Activated T-helper 1 cell treated with anti-CD3 and anti-CD28 coated beads, Interleukin-12 subunit alpha, Interleukin-12 subunit beta, Interleukin-2, Interleukin-4 antibody, amounts not matched to agents 30 ng/mL and 10 ng/mL and 1 ng/mL, durations not matched to agents 14 hours and 24 hours and 36 hours (primary cell): ENCODE data around the gene KRT78. TPM values are rescaled to one million over a fixed set of nuclear protein-coding genes. Genes with fewer than 3 reads are reported as not detected.
"Not testable (repeated sequence)": the region's sequence is repeated elsewhere in the genome, so short reads cannot be mapped to it uniquely, and the experiment has no call there.

Experiments used
- DNase-seq: peaks from one replicate; pipeline ENCODE4 v3.0.0; 2021; ENCODE audit warnings: low spot score
- H3K27ac Mint-ChIP-seq: one replicate; pipeline ENCODE4 v1.8.0; 2021; ENCODE audit warnings: mild to moderate bottlenecking, mixed read lengths
- H3K27me3 Mint-ChIP-seq: one replicate; pipeline ENCODE4 v1.8.0; 2022; ENCODE audit warnings: mild to moderate bottlenecking, moderate library complexity, mixed read lengths; ENCODE audit not compliant: insufficient read depth
- H3K36me3 Mint-ChIP-seq: one replicate; pipeline ENCODE4 v1.8.0; 2021; ENCODE audit warnings: low read depth, mixed read lengths
- H3K4me1 Mint-ChIP-seq: one replicate; pipeline ENCODE4 v1.8.0; 2021; ENCODE audit warnings: low read depth, mixed read lengths
- H3K4me3 Mint-ChIP-seq: one replicate; pipeline ENCODE4 v1.8.0; 2021; ENCODE audit warnings: mild to moderate bottlenecking, moderate library complexity, mixed read lengths
- H3K9me3 Mint-ChIP-seq: one replicate; pipeline ENCODE4 v1.8.0; 2021; ENCODE audit warnings: mixed read lengths
- intact Hi-C: fragments of 100-400 bp; cut with micrococcal nuclease; formaldehyde crosslinking; loops from one replicate; pipeline ENCODE4 v1.15.1; 2024
- total RNA-seq: library from RNA; stranded (reverse); gene quantifications from 2 replicates; pipeline ENCODE4 v1.2.3, GENCODE V29; 2022

Gene KRT78
- total RNA-seq, 1 donor from 2014 or later, result not detected

DNA sequence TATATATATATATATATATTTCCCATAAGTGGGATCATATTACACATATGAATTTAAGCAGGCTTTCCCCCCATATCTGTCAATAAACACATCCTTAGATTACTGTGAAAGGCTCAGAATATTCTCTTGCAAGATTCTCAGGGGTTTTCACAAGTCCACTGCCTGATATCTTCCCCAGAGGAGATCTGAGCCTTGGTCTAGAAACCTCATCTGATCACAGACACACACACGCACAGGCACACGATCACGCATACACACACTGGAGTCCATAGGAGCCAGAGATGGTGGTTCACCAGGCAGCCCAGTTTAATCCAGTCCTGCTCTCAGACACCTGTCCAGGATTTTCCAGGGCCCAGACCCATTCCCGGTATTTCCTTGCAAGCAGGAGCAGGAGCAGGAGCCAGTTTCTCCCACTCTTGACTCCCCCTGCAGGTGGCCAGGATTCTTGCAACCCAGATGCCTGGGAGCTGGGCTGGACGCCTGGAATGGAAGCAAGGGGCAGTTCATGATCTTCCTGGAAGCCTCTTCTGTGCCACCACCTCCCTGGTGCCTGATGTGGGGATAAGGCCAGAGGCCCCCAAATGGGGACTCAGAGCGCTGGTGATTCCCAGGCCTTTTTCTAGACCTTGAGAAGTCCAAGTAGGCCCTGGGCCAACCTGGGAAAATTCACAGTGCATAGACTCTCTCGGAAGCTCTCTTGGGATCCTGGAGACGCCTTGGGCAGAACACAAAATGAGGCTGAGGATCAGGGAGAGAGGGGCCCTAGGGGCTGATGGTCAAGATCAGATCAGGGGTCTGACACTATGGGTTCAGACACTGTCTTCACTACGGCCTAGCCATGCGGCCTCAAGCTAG is 16.5 kb upstream of the KRT78 start:
- Mint-ChIP-seq H3K4me1 (peaks cover 8% of the 10 kb centered on the region), H3K27me3 (peaks cover 5% of the 10 kb centered on the region), H3K36me3 (no peaks in the 10 kb centered on the region), H3K4me3 (no peak overlapping the region), H3K9me3 (no peaks in the 10 kb centered on the region), H3K27ac (no peak overlapping the region)
- intact Hi-C loops, result loop anchor here (1.0 kb wide), 1 partner anchor 282 kb away; no protein-coding TSS in a partner anchor
- no peak for DNase-seq

DNA sequence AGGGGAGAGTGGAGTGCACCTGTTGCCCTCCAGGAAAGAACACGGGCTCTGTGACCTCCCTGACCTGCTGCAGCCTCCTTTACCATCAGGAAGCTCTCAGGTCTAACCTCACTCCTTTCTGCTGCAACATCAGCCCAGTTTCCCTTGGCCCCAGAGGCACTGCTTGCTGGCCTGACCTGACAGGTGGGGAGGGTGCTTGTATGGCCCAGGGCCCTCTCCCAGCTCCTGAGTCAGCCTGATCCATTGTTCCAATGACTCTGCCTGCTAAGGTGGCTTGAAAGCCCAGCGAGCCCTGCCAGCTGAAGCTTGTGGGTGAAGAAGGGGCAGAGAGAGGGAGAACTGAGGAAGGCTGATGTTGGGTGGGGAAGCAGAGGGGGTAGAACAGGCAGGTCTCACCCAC is 13.2 kb upstream of the KRT78 start:
- Mint-ChIP-seq H3K27me3 (no peaks in the 10 kb centered on the region), H3K36me3 (no peaks in the 10 kb centered on the region), H3K9me3 (no peaks in the 10 kb centered on the region), H3K4me3 (no peak overlapping the region), H3K4me1 (peaks cover under 1% of the 10 kb centered on the region), H3K27ac (no peak overlapping the region)
- intact Hi-C loops, result no loop called here
- no peak for DNase-seq

DNA sequence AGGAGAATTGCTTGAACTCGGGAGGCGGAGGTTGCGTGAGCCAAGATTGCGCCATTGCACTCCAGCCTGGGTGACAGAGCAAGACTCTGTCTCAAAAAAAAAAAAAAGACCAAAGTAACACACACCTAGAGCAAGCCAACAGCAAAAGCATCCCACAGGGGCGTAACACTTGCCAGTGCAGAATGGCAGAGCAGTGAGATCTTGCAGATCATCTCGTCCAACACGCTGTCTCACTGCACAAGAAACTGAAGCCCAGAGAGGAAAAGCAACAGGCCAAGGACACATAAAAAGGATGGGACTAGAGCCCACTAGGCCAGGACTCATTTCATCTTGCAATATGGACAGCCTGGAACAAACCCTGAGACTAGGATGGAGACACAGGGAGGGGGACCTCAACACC is 12.7 kb upstream of the KRT78 start:
- Mint-ChIP-seq H3K36me3 (no peaks in the 10 kb centered on the region), H3K27me3 (peaks cover 4% of the 10 kb centered on the region)

DNA sequence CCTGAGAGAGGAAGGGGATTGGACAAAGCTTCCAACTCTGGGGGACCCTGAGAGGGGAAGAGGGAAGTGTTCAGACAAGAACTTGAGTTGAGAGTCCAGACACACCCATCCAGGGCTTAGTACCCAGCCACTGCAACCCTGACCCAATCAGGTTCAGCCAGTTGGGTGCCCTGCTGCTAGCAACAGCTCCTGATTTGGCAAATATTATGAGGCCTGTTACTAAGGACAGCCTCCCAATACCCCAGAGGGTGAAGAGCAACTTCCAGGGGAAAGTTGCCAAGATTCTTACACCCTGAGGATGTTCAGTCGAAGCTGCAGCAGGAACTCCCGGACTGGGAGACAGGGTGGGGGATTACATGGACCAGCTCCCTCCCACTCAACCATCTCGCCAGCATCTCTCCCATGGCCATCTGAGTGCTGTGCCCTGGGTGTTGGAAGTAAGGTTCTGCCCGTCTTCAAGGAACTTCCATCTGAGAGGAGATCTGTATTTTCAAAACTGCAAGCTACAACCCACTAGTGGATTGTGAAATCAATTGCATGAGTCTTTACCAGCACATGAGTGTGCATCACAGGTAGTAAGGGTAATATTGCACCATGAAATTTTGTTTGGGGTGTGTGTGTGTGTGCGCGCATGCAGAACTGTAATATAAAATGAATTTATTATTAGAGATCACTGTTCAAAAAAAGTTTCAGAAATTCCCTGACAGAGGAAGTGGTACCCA is 11.5 kb upstream of the KRT78 start:
- intact Hi-C loops, result no loop called here
- Mint-ChIP-seq H3K27ac (peak overlapping the region; percentile 27), H3K4me3 (no peak overlapping the region), H3K27me3 (peaks cover 5% of the 10 kb centered on the region), H3K4me1 (no peaks in the 10 kb centered on the region), H3K9me3 (no peaks in the 10 kb centered on the region), H3K36me3 (no peaks in the 10 kb centered on the region)
- no peak for DNase-seq

More for the DNA sequence above, 12.7 kb upstream of the KRT78 start:
- DNase-seq, result no peak
- intact Hi-C loops, result no loop called here
- Mint-ChIP-seq H3K4me1 (no peaks in the 10 kb centered on the region), H3K9me3 (no peaks in the 10 kb centered on the region), H3K27ac (no peak overlapping the region), H3K4me3 (no peak overlapping the region)

DNA sequence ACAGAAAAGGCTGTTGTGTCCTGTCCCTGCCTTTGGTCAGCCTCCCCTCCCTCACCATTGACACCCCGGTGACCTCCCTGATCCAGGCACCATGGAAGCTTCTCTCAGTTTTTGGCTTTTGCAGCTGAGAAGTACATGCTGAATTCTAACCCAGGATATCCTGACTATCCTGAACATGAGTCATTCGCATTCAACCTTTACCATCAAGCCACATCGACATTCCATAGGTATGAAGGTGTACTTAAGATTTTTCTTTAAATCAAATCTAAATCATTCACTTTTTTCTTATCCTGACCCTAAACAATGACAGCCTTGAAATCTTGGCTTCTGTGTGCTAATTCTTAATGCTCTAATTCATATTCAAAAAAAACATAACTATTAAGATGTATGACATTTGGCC is 8.7 kb upstream of the KRT78 start:
- intact Hi-C loops, result no loop called here
- no peak overlapping the region for H3K27ac Mint-ChIP-seq
- H3K9me3 Mint-ChIP-seq, result no peaks in the 10 kb centered on the region
- H3K36me3 Mint-ChIP-seq, result no peaks in the 10 kb centered on the region
- no peak overlapping the region for H3K4me3 Mint-ChIP-seq
- no peak for DNase-seq
- peaks cover 15% of the 10 kb centered on the region for H3K27me3 Mint-ChIP-seq
- H3K4me1 Mint-ChIP-seq, result no peaks in the 10 kb centered on the region

DNA sequence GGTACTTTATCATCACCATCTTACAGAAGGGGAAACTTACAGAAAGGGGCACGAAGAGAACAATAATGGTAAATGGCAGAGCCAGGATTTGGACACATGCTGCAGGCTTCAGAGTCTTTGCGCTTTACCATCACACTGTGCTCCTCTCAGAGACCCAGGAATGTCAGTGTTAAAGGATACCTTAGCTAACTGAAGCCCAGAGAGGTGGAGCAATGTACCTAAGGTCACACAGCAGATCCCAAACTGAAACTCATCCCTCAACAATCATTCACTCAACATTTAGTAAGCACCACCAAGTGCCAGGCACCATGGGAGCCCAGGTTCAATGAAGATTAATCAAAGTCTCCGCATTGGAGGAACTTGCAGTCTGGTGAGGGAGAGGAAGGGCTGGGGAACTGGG is 8.0 kb upstream of the KRT78 start:
- intact Hi-C loops, result no loop called here
- Mint-ChIP-seq H3K27ac (no peak overlapping the region), H3K4me1 (no peaks in the 10 kb centered on the region), H3K27me3 (peaks cover 20% of the 10 kb centered on the region), H3K4me3 (no peak overlapping the region), H3K36me3 (no peaks in the 10 kb centered on the region), H3K9me3 (no peaks in the 10 kb centered on the region)
- DNase-seq, result no peak

DNA sequence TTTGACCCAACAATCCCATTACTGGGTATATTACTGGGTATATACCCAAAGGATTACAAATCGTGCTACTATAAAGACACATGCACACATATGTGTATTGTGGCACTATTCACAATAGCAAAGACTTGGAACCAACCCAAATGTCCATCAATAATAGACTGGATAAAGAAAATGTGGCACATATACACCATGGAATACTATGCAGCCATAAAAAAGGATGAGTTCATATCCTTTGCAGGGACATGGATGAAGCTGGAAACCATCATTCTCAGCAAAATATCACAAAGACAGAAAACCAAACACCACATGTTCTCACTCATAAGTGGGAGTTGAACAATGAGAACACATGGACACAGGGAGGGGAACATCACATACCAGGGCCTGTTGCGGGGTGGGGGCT is 7.3 kb upstream of the KRT78 start:
- peaks cover 20% of the 10 kb centered on the region for H3K27me3 Mint-ChIP-seq
- intact Hi-C loops, H3K4me1 Mint-ChIP-seq, H3K4me3 Mint-ChIP-seq, H3K36me3 Mint-ChIP-seq, H3K9me3 Mint-ChIP-seq, DNase-seq, H3K27ac Mint-ChIP-seq: not testable (repeated sequence)

DNA sequence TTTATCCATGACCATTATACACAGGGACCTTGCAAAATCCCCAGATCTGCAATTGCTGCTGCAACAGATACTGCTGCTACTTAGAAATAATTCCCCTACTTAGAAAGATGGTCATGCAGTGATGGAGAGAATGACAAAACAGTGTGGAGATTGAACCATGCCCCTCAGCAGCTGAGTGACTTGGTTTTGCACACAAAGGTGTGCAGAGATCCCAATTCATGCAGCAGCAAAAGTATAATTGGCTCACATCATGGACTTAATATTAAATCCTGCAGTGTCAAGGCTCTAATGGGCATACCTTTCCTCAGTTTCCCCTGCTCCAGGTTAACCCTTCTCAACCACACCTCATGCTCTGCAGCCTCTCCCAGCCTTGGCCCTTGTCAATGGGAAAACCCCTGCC is 3.0 kb upstream of the KRT78 start:
- DNase-seq, result no peak
- Mint-ChIP-seq H3K36me3 (no peaks in the 10 kb centered on the region), H3K4me1 (no peaks in the 10 kb centered on the region), H3K27ac (no peak overlapping the region), H3K9me3 (no peaks in the 10 kb centered on the region), H3K27me3 (peaks cover 24% of the 10 kb centered on the region), H3K4me3 (no peak overlapping the region)
- intact Hi-C loops, result no loop called here

DNA sequence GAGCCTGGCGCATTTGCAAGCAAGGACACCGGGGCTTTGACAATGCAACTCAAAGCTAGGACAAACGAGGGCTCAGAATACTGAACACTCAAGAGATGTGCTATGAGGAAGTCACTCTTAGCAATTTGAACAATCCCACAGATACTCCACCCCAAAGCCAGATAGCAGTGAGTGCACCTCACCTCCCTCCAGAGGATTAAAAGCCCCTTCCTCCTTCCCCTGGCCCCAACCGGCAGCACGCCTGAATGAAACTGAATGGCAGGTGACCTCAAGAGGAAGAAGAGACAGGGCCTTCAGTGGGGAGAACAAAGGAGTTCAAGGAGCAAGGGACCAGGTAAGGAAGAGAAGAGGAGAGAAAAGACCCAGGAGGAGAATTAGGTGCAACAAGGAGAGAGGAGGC is 1.9 kb upstream of the KRT78 start:
- no peak for DNase-seq
- intact Hi-C loops, result no loop called here

DNA sequence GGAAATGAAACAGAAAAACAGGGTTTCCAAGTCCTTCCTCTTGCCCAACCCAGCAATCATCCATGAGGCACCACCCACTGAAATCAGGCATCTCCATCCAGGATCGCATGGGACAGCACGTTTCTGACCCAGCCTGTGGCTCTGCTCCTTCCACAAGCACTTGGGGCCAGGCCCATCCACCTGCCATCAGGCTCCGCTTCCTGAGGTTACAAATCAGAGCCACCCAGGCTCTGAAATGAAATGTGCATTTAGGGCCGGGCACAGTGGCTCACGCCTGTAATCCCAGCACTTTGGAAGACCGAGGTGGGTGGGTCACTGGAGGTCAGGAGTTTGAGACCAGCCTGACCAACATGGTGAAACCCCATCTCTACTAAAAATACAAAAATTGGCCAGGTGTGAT is 717 bp upstream of the KRT78 start:
- Mint-ChIP-seq H3K9me3 (no peaks in the 10 kb centered on the region), H3K36me3 (no peaks in the 10 kb centered on the region), H3K4me1 (no peaks in the 10 kb centered on the region), H3K4me3 (no peak overlapping the region), H3K27ac (no peak overlapping the region), H3K27me3 (peaks cover 16% of the 10 kb centered on the region)
- DNase-seq, result no peak
- intact Hi-C loops, result no loop called here

More for the DNA sequence above, 1.9 kb upstream of the KRT78 start:
- H3K4me1 Mint-ChIP-seq, result no peaks in the 10 kb centered on the region
- peaks cover 22% of the 10 kb centered on the region for H3K27me3 Mint-ChIP-seq
- H3K9me3 Mint-ChIP-seq, result no peaks in the 10 kb centered on the region
- no peak overlapping the region for H3K27ac Mint-ChIP-seq
- H3K4me3 Mint-ChIP-seq, result no peak overlapping the region
- no peaks in the 10 kb centered on the region for H3K36me3 Mint-ChIP-seq

DNA sequence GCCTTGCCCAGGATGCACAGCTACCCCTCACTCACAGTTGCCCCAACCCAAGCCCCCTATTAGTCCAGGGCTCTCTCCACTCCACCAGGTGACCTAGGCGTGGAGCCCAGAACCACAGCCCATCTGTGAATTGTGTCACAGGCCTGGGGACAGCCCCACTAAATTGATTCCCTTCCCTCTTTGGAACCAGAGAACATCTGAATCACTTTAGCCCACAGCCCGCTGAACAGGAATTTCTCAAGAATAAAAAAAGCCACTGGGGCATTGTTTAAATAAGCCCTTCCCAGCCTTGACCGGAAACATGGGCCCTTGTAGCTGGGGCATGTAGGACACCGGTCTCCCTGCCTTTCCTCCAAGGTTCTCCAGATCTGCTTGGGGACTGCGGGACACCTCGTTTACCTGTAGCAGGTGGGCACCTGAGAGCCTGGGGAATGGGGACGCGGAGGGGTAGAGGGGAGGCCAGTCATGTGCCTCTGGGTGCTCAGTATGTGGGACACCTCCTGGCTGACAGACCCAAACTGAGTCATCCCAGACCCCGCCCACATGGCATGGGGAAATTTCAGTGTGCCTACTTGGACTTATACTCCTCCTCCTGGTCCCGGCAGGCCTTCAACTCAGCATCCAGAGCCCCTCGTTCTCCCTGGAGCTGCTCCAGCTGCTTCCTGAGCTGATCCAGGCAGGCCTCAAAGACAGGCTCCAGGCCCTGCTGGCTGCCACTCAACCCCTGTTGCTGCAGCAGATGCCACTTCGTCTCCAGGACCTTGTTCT is 1.3 kb downstream of the KRT78 start:
- Mint-ChIP-seq H3K27me3 (peaks cover 12% of the 10 kb centered on the region), H3K4me1 (no peaks in the 10 kb centered on the region), H3K4me3 (no peak overlapping the region), H3K36me3 (no peaks in the 10 kb centered on the region), H3K27ac (no peak overlapping the region), H3K9me3 (no peaks in the 10 kb centered on the region)
- intact Hi-C loops, result no loop called here
- DNase-seq, result no peak

DNA sequence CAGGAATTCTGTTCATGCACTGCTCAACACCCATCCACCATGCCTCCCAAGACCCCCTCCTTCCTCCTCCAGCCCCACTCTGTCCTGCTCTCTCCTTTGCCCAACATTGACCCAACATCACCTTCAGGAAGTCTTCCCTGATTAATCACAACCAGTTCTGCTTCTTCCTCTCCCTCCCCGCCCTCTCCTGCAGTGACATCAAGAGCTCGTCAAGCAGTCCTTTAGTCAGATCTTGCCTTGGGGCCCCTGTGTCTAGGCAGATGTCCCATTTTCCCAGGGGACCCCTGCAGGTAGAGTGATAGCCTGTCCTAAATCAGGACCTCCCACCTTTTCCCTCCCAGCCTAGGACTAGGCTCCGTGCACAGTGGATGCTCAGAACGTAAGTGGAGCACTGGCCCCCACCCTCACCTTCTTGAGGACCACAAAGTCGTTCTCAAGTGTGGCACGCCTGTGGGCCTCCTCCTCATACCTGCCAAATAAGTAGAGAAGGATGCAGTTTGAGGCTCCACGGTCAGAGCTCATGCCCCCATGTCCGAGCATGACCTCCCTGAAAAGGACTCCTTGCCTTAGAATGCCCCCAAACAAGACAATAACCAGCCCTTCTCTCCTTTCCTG is 2.3 kb downstream of the KRT78 start:
- Mint-ChIP-seq H3K27me3 (peaks cover 6% of the 10 kb centered on the region), H3K9me3 (no peaks in the 10 kb centered on the region), H3K4me3 (no peak overlapping the region), H3K27ac (no peak overlapping the region), H3K36me3 (no peaks in the 10 kb centered on the region), H3K4me1 (no peaks in the 10 kb centered on the region)
- intact Hi-C loops, result no loop called here
- DNase-seq, result no peak
